ENCODE results near the gene APOB.
A peak's percentile ranks its signal among the peaks of the same experiment; 100 is the strongest.

APOB gene

DNA sequence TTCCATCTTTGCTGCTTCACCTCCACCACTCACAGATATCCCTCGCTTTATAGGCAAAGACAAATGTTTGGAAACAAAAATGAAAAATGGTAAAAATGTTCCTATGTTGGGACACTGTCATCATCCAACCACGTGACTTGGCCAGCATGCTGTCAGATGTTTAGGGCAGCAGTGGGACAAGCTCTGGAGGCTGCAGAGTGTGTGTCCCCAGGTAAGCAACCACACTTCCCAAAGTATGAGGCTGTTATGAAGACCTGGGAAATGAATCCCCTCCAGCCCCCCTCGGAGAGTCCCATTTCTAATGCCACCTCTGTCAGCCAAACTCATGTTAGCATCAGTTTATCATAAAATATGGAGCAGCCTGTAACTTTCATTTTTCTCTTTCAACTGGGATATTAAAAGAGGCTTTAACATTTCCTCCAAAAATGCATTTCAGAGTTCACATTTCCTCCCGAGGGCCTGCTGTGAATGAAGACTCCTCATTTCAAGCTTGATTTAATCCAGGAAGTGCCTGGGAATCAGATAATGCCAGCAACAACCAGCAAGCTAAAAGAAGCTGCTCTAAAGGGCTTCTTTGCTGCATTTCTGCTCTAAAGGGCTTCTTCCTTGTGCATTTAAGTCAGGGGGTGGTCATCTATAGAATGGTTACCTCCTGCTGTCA lies 66.2 kb downstream of the APOB start:
- ATAC-seq (no peak), DNase-seq (no peak)

DNA sequence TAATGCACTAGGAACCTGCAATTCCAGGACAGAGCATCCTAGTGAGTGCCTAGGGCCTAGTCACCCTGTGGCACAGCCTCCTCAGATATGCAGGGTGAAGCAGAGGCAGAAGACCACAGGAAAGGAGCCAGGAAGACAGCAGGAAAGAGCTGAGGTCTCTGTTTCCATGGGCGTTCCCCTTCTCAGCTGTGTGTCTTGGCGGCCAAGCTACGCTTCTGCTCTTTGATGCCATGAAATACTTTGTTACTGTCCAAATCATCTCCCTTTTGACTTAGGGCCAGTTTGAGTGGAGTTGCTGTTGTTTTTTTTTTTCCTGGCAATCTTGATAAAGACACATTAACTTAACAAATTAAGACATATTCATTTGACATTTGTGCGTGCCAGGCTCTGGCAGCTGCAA lies 67.3 kb downstream of the APOB start:
- DNase-seq (no peak), ATAC-seq (no peak)

DNA sequence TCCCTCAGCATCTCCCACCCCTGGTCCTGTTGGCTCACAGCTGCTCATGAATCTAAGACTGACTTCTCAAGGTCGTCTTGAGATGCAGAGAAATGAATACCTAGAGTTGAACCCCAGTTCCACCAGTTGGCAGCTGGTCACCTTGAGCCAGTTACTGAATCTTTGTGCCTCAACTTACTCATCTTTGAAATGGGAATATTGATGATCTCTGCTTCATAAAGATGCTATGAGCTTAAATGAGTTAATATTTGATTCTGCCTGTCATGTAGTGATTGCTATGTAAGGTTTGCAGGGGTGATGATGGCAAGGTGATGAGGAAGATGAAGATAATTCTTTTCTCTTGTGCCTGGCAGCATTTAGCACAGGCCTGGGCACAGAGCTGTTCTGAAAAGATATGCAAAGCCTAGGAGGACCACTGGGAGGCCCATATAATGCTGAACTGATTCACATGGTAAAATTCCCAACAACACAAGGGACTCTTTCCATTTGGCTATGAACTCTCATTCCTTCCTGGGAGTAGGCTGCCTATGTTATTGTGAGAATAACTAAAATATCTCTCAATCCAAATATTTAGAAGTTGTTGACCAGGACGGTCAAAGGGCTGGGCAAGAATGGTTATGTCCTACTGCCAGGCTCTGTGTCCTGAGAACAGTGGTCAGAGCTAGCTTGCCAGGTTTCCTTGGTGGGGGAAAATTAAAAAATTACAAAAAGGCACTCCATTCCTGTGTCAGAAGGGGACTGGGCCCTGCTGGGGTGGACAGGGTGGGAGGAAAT lies 70.9 kb downstream of the APOB start:
- DNase-seq (no peak), ATAC-seq (no peak)

DNA sequence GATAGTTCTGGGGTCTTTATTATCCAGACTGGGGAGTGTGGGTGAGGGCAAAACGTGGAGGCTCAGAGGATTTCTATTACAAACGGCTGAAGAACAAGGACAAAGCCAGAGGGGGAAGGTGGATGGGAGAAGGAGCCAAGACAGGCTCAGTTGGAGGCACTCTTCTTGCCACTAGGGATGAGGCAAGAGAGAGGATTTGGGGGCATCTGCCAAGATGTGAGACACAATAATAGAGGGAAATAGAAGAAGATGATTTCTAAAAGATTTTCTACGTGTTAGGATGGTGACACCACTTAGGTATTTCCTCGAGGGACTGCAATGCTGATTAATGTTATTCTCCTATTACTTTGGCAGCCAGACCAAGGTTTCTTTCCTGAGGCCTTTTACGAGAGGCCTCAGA lies 71.8 kb downstream of the APOB start:
- ATAC-seq, result no peak
- DNase-seq, result no peak

DNA sequence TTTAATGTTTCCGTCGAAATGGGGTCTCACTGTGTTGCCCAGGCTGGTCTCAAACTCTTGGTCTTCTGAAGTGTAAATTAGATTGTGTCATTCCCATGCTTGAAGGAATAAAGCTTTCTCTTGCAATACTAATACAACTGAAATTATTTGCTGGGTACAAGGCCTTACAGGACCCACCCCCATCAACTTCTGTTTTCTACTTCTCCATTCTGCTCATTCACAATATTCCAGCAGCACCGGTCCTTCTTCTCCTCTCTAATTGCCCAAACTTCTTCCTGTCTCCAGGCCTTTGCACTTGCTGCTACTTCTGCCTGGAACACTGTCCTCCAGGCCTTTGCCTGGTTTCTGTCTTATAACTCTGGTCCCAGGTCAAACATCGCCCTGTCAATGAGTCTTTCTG lies 73.8 kb downstream of the APOB start:
- no peak for ATAC-seq
- no peak for DNase-seq

DNA sequence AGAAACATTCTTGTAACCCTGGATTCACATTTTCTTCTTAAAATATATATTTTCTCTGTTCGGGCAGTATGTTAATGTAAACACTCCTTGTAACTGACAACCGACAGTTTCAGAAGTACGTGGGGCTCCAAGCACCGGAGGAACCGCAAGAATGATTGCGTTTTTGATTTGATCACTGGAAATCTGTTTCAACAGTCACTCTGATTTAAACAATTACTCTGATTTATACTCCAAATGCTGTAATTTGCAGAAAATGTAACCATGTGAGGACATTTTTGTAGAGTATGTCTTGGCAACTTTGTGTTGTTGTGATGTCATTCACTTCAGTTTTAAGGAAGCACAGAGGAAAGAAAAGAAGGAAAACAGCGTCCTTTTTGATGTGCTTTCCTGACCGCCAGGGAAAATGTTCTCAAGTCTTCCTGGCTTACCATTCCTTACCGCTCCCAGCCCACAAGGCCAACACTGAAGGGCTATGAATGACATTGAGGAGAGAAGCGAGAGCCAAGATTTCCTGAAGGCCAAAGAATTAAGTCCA lies 77.7 kb downstream of the APOB start:
- ATAC-seq (no peak), DNase-seq (no peak)

DNA sequence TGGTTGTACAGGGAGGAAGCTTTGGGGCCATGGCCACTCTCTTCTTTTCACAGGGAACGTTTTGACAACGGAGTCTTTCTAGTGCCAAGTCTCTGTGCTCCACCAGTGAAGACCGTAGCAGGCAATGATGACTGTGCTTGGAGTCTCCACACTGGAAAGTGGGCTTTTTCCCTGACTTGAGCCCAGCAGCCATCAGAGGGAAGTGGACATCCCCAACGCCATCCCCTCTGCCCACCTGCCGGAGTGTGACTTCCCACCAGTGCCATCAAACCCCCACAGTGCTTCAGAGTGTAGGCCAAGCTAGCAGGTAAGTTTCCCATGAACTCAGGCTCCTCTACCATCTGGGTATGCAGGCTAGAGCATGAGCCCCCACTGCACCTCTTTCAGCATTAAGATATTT lies 78.7 kb downstream of the APOB start:
- ATAC-seq (no peak), DNase-seq (no peak)

DNA sequence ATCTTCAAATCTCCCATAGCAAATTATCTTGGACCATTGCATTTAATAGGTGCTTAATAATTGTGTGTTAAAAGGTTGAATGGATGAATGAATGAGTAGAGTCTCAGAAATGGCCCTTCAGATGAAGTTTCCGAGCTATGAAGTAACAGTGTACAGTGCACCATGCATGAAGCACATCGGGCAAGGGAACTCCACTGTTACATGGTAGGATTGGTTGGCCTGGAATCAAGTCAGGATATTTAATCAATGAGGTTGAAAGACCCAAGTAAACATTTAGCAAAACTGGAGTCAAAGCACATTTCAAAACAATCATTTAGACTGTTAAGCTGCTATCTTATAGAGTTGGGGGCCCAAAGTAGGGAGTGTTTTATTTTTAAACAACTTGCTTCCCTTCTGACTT lies 80.0 kb downstream of the APOB start:
- no peak for ATAC-seq

DNA sequence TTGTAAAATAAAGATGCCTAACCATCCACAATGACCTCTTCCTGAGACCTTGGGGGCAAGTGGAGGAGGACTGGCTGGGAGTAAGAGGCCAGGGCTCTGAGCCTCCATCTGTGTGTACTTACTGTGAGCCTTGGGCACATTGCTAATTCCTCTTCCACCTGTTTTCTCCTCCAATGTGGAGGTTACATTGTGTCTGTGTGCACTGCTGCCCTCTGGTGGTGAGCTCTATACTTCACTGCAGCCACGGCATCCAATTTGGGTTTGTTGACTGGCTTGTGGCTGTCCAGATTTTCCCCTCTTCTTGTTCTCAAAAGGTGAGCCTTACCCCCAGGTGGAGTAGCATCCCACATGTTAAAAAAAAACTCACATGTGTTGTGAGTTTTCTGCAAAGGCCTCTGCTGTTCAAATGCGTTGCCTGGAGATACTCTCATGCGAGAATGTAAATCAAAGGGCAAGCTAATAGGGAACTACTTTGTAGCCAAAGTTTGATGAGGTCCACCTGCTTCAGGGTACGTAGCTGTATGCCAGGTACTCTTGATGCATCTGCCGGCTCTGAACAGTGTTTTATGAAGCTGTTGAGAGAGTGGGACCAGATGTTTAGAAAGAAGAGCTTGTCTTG lies 80.8 kb downstream of the APOB start:
- peak; percentile 74 for DNase-seq
- no peak for ATAC-seq

More for the DNA sequence above, 80.0 kb downstream of the APOB start:
- DNase-seq, result no peak

DNA sequence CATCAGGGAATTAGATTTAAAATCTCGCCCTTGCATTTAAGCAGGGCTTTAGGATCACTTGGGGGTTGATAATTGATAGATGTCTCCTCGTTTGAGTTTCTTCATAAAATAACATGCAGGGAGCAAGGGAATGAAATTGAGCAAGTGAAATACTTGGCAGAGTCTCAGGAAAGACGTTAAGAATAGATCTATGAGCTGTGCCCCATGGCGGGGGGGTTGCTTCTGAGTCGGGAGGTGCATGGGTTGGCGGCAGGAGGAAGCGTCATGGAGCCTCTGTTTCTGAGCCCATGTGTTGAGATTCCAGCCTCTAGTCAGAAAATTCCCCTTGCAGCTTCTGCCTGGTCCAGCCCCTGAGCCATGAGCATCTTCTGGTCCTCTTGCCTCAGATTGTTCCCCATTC lies 82.0 kb downstream of the APOB start:
- DNase-seq, result no peak
- no peak for ATAC-seq

DNA sequence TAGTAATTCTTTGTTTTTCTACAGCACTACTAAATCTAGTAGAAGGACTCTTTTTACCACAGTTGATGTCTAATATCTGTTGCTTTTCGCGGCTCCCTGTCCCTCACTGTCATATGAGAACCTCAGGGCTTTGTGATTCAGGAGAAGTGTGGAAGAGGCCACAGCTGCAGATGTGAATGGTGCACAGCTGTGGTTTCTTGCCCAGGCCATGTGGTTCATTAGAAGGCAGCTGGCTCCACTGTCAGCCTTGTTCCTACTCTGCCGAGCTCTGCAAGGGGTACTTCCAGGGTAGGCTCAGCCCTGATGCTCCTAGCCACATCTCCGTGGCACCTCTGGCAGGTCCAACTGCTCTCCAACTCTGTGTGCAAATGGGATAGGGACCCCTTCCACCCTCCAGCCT lies 83.9 kb downstream of the APOB start:
- DNase-seq, result no peak
- no peak for ATAC-seq

DNA sequence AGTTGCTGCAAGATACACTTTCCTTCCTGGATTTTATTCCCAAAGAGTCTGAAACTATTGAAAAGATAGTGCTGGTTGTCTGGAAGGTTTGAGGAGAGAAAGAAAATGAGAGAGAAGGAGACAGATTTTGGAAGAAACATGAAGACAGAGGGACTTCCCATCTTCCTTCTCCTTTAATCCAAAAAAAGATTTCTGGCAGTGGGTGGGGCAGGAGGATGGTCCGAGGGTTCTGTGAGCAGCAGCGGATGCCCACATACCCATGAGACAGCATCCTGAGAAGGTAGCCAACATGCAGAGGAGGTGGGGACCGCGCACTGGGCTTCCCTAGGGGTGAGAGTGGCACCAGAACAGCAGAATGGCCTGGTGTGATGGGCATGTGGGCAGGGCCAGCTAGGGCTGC lies 84.6 kb downstream of the APOB start:
- no peak for ATAC-seq

DNA sequence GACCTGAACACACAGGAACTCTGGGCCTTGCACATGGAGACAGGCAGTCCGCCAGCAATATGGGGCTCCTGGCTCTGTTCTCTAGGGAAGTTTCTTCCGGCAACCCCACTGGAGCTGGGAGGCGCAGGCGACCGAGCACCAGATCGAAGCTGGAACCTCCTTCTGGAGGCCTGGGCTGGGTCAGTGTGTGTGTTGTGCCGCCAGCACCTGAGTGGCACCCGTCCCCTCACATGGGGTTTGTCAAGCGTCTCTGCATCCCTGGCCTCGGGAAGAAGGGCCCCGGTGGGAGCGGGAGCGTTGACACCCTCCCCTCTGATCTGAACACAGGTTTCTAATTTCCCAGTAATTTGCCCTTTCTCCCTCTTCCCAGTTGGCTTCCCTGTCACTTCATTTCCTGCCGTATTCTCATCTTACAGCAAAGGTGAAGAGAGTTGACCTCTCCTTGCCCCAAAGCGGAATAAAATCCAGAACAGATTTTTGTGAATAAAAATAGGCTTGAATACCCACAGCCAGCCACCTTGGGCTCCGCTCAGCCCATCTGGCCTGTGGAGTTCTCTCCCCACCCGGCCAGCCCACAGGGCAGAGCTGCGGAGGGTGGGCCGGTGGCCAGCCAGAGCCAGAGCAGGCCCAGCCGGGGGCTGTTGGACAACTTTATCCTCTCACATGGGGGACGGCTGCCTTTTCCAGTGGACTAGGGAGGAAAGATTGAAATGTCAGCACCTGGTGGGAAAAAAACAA lies 85.9 kb downstream of the APOB start:
- DNase-seq, result no peak
- no peak for ATAC-seq

More for the DNA sequence above, 84.6 kb downstream of the APOB start:
- DNase-seq, result no peak

DNA sequence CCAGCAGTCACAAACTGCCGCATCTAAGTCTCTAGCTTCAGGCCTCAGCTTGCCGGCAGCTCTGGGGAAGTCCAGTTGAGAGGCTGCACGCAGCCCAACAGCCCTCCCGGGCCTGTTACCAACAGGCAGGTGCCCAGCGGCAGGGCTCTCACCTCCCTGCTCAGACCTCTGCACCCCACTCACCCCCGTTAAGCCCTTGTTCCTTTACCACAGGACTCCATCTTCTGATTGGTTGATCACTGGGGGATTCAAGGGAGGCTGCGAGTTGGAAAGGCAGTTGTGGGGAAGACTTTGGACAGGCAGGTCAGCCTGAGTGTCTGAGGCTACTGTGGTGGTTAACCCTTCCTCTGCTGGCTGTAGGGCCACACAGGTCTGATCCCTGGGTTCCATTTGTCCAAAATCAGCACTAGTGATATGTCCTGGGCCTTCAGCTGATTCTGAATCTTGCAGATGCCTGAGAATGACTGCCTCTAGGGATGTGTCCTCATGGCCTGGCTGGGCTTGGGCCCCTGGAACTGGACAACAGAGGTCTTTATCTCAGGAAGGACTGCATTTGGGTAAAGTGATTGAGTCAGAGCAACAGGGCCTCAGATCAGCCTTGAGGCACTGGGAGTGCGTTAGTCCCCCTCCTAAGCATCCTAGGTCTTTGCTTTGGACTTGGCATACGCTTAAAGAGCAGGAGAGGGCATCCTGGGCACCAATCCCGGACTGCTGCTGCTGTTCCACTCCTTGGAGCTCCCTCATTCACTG lies 88.4 kb downstream of the APOB start:
- ATAC-seq (no peak), DNase-seq (no peak)

DNA sequence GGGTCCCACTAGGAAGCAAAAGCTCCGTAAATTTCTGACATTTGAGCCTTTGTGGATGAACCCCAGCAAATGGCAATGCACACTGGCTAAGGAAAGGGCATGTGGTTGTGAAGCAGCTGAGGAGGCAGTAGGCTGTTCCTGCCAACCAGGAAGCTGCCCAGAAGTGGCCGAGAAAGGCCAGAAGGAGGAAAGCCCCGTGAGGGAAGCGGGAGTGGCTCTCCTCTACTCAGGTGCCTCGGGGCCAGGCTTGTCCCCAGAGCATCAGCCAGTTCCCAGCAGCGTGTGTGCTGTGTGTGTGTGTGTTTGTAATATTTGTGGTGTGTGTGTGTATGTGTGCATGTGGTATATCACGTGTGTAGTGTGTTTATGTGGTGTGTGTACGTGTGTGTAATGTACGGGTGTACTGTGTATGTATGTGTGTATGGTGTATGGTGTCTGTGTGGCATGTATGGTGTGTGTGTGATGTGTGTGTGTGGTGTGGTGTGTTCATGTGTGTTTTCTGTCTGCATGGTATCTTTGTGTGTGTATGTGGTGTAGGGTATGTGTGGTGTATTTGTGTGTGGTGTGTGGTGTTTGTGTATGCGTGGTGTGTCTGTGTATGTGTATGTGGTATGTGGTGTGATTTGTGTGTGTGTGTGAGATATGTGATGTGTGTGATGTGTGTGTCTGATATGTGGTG lies 90.6 kb downstream of the APOB start:
- no peak for DNase-seq
- no peak for ATAC-seq
